HepG2 (cell line): ENCODE results near the gene LDHAL6B. TPM values are rescaled to one million over a fixed set of nuclear protein-coding genes. Genes with fewer than 3 reads are reported as not detected.

ENCODE experiments used
- AHR ChIP-seq: IDR thresholded peaks from 2 replicates; pipeline ENCODE4 v1.6.1; 2018; ENCODE audit warnings: missing genetic modification reagents, missing compliant biosample characterization
- ARNT ChIP-seq: fragments of 450-650 bp; IDR thresholded peaks from 2 replicates; pipeline ENCODE4 v1.6.1; 2017
- ASH2L ChIP-seq: fragments of 300-600, 200-600 bp; sonication (generic); IDR thresholded peaks from 2 replicates; pipeline ENCODE4 v1.7.0; 2017; ENCODE audit warnings: low read depth, mild to moderate bottlenecking, moderate library complexity, mixed read lengths, low read length; ENCODE audit not compliant: insufficient read length
- CEBPB ChIP-seq: IDR thresholded peaks from 2 replicates; pipeline ENCODE4 v1.6.1; 2011; ENCODE audit warnings: low read depth, low read length, improper control_type of control experiment, borderline replicate concordance
- HNRNPUL1 ChIP-seq: fragments of 200-400 bp; formaldehyde crosslinking; IDR thresholded peaks from 2 replicates; pipeline ENCODE4 v1.6.1; 2017; ENCODE audit warnings: low read depth, mild to moderate bottlenecking, low read length, moderate library complexity
- IKZF4 ChIP-seq: sonication (generic); formaldehyde crosslinking; IDR thresholded peaks from 2 replicates; pipeline ENCODE4 v1.5.1; 2020; ENCODE audit warnings: borderline replicate concordance, mild to moderate bottlenecking, low read depth, missing genetic modification reagents; ENCODE audit errors: not compliant biosample characterization
- JUND ChIP-seq: sonication (generic); formaldehyde crosslinking; IDR thresholded peaks from 2 replicates; pipeline ENCODE4 v1.8.0; 2022; ENCODE audit warnings: mild to moderate bottlenecking, missing genetic modification reagents
- MATR3 ChIP-seq: sonication (generic); formaldehyde crosslinking; IDR thresholded peaks from 2 replicates; pipeline ENCODE4 v1.4.0; 2020; ENCODE audit warnings: missing genetic modification reagents
- MLLT10 ChIP-seq: sonication (generic); formaldehyde crosslinking; IDR thresholded peaks from 2 replicates; pipeline ENCODE4 v1.4.0; 2020; ENCODE audit warnings: missing genetic modification reagents
- REXO4 ChIP-seq: sonication (generic); formaldehyde crosslinking; IDR thresholded peaks from 2 replicates; pipeline ENCODE4 v1.8.0; 2022; ENCODE audit warnings: missing genetic modification reagents, mild to moderate bottlenecking, borderline replicate concordance
- ZBTB8A ChIP-seq: sonication (generic); formaldehyde crosslinking; IDR thresholded peaks from 2 replicates; pipeline ENCODE4 v1.4.0; 2020; ENCODE audit warnings: mild to moderate bottlenecking, low read depth, missing genetic modification reagents, borderline replicate concordance
- ZNF337 ChIP-seq: sonication (generic); formaldehyde crosslinking; IDR thresholded peaks from 2 replicates; pipeline ENCODE4 v1.5.1; 2020; ENCODE audit warnings: missing genetic modification reagents, low read depth, mild to moderate bottlenecking, borderline replicate concordance
- ZNF841 ChIP-seq: sonication (generic); formaldehyde crosslinking; IDR thresholded peaks from 2 replicates; pipeline ENCODE4 v1.8.1; 2023; ENCODE audit warnings: missing genetic modification reagents, borderline replicate concordance
- polyA plus RNA-seq, 8 experiments: library from polyadenylated mRNA; depleted of rRNA in 3 of 8; stranded (reverse) in 7 of 8; unstranded in 1 of 8; fragments of >200 nt; fragmentation: Illumina TruSeq in 4 of 8; extraction: Trizol in 4 of 8; gene quantifications; 2 replicates each; pipeline versions ENCODE4 v1.2.1 to v1.2.3, GENCODE V29; 2011 to 2016; ENCODE audit warnings: low read depth in 4 of 8, missing spikeins in 1 of 8, mixed read lengths in 1 of 8; ENCODE audit not compliant: insufficient read depth in 1 of 8
- total RNA-seq, 5 experiments: library from RNA; depleted of rRNA; stranded (reverse); fragments of >200 nt; fragmentation: Illumina TruSeq; extraction: Trizol; gene quantifications; 2 replicates each; pipeline ENCODE4 v1.2.3, GENCODE V29; 2016; ENCODE audit warnings: low read depth in 1 of 5
- TF ChIP-seq, protein P1 (sequence below): IDR thresholded peaks from 2 replicates; pipeline ENCODE4 v1.6.1; 2016; ENCODE audit warnings: low read depth, control low read depth
- TF ChIP-seq, protein P2 (sequence below): sonication (generic); formaldehyde crosslinking; IDR thresholded peaks from 2 replicates; pipeline ENCODE4 v1.5.1; 2020; ENCODE audit warnings: mild to moderate bottlenecking, missing genetic modification reagents, borderline replicate concordance
- TF ChIP-seq, protein P3 (sequence below): sonication (generic); formaldehyde crosslinking; IDR thresholded peaks from 2 replicates; pipeline ENCODE4 v1.4.0; 2020; ENCODE audit warnings: mild to moderate bottlenecking, missing genetic modification reagents, borderline replicate concordance
- TF ChIP-seq, protein P4 (sequence below): sonication (generic); formaldehyde crosslinking; IDR thresholded peaks from 2 replicates; pipeline ENCODE4 v1.5.0; 2020; ENCODE audit warnings: mild to moderate bottlenecking, missing genetic modification reagents, borderline replicate concordance

The LDHAL6B gene
- total and polyA plus RNA-seq, 2 of the 13 experiments (the other 11 are each of a cell fraction or from before 2014, with no cell fraction given) = not detected

DNA sequence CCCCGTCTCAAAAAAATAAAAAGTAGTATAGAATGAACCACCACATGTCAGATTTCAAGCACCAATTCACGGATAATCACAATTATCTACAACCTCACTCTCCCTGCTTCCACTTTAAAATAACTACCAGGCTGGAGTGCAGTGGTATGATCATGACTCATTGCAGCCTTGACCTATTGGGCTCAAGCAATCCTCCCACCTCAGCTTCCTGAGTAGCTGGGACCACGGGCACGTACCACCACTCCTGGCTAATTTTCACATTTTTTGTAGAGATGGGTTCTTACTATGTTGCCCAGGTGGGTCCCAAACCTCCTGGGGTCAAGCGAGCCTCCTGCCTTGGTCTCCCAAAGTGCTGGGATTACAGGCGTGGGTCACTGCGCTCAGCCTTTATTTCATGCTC, 38.1 kb upstream of the LDHAL6B start (continued):
- TF ChIP-seq ZNF841 (CRISPR knock-in tag) (no peak), AHR (no peak), JUND (CRISPR knock-in tag) (peak; percentile 70; the same call in 1 of the 2 replicates), ARNT (no peak), HNRNPUL1 (no peak), CEBPB (no peak), REXO4 (CRISPR knock-in tag) (no peak), IKZF4 (CRISPR knock-in tag) (no peak), ZNF337 (CRISPR knock-in tag) (no peak), MLLT10 (no peak), ZBTB8A (no peak), ASH2L (no peak), MATR3 (no peak)
- TF ChIP-seq, protein P1, sequence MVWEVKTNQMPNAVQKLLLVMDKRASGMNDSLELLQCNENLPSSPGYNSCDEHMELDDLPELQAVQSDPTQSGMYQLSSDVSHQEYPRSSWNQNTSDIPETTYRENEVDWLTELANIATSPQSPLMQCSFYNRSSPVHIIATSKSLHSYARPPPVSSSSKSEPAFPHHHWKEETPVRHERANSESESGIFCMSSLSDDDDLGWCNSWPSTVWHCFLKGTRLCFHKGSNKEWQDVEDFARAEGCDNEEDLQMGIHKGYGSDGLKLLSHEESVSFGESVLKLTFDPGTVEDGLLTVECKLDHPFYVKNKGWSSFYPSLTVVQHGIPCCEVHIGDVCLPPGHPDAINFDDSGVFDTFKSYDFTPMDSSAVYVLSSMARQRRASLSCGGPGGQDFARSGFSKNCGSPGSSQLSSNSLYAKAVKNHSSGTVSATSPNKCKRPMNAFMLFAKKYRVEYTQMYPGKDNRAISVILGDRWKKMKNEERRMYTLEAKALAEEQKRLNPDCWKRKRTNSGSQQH (CRISPR knock-in tag) = no peak
- TF ChIP-seq, protein P2, sequence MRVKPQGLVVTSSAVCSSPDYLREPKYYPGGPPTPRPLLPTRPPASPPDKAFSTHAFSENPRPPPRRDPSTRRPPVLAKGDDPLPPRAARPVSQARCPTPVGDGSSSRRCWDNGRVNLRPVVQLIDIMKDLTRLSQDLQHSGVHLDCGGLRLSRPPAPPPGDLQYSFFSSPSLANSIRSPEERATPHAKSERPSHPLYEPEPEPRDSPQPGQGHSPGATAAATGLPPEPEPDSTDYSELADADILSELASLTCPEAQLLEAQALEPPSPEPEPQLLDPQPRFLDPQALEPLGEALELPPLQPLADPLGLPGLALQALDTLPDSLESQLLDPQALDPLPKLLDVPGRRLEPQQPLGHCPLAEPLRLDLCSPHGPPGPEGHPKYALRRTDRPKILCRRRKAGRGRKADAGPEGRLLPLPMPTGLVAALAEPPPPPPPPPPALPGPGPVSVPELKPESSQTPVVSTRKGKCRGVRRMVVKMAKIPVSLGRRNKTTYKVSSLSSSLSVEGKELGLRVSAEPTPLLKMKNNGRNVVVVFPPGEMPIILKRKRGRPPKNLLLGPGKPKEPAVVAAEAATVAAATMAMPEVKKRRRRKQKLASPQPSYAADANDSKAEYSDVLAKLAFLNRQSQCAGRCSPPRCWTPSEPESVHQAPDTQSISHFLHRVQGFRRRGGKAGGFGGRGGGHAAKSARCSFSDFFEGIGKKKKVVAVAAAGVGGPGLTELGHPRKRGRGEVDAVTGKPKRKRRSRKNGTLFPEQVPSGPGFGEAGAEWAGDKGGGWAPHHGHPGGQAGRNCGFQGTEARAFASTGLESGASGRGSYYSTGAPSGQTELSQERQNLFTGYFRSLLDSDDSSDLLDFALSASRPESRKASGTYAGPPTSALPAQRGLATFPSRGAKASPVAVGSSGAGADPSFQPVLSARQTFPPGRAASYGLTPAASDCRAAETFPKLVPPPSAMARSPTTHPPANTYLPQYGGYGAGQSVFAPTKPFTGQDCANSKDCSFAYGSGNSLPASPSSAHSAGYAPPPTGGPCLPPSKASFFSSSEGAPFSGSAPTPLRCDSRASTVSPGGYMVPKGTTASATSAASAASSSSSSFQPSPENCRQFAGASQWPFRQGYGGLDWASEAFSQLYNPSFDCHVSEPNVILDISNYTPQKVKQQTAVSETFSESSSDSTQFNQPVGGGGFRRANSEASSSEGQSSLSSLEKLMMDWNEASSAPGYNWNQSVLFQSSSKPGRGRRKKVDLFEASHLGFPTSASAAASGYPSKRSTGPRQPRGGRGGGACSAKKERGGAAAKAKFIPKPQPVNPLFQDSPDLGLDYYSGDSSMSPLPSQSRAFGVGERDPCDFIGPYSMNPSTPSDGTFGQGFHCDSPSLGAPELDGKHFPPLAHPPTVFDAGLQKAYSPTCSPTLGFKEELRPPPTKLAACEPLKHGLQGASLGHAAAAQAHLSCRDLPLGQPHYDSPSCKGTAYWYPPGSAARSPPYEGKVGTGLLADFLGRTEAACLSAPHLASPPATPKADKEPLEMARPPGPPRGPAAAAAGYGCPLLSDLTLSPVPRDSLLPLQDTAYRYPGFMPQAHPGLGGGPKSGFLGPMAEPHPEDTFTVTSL = peak; percentile 68; the same call in 1 of the 2 replicates
- TF ChIP-seq, protein P3, sequence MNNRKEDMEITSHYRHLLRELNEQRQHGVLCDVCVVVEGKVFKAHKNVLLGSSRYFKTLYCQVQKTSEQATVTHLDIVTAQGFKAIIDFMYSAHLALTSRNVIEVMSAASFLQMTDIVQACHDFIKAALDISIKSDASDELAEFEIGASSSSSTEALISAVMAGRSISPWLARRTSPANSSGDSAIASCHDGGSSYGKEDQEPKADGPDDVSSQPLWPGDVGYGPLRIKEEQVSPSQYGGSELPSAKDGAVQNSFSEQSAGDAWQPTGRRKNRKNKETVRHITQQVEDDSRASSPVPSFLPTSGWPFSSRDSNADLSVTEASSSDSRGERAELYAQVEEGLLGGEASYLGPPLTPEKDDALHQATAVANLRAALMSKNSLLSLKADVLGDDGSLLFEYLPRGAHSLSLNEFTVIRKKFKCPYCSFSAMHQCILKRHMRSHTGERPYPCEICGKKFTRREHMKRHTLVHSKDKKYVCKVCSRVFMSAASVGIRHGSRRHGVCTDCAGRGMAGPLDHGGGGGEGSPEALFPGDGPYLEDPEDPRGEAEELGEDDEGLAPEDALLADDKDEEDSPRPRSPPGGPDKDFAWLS (CRISPR knock-in tag) = no peak
- TF ChIP-seq, protein P4, sequence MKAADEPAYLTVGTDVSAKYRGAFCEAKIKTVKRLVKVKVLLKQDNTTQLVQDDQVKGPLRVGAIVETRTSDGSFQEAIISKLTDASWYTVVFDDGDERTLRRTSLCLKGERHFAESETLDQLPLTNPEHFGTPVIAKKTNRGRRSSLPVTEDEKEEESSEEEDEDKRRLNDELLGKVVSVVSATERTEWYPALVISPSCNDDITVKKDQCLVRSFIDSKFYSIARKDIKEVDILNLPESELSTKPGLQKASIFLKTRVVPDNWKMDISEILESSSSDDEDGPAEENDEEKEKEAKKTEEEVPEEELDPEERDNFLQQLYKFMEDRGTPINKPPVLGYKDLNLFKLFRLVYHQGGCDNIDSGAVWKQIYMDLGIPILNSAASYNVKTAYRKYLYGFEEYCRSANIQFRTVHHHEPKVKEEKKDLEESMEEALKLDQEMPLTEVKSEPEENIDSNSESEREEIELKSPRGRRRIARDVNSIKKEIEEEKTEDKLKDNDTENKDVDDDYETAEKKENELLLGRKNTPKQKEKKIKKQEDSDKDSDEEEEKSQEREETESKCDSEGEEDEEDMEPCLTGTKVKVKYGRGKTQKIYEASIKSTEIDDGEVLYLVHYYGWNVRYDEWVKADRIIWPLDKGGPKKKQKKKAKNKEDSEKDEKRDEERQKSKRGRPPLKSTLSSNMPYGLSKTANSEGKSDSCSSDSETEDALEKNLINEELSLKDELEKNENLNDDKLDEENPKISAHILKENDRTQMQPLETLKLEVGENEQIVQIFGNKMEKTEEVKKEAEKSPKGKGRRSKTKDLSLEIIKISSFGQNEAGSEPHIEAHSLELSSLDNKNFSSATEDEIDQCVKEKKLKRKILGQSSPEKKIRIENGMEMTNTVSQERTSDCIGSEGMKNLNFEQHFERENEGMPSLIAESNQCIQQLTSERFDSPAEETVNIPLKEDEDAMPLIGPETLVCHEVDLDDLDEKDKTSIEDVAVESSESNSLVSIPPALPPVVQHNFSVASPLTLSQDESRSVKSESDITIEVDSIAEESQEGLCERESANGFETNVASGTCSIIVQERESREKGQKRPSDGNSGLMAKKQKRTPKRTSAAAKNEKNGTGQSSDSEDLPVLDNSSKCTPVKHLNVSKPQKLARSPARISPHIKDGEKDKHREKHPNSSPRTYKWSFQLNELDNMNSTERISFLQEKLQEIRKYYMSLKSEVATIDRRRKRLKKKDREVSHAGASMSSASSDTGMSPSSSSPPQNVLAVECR = no peak
